ENCODE measurements around the gene RHBDL1.

Gene RHBDL1

GRCh38 chr16:658679-659571 is 16.5 kb upstream of the RHBDL1 start:
- no peak for DNase-seq

GRCh38 chr16:659618-660017 is 15.9 kb upstream of the RHBDL1 start:
- no peak for DNase-seq

- no peak for DNase-seq
Observed at GRCh38 chr16:660132-660458, 15.4 kb upstream of the RHBDL1 start.

- DNase-seq = peak; percentile 24 to 48
Observed at GRCh38 chr16:660459-661183, 14.8 kb upstream of the RHBDL1 start.

GRCh38 chr16:661184-661821 is 14.2 kb upstream of the RHBDL1 start:
- no peak for DNase-seq

GRCh38 chr16:662095-662494 is 13.4 kb upstream of the RHBDL1 start:
- no peak for DNase-seq

GRCh38 chr16:662597-662996 is 12.9 kb upstream of the RHBDL1 start:
- DNase-seq = no peak

GRCh38 chr16:666572-666971 is 8.9 kb upstream of the RHBDL1 start:
- DNase-seq = no peak

- no peak for DNase-seq
Observed at GRCh38 chr16:667113-667779, 8.2 kb upstream of the RHBDL1 start.

- peak; percentile 48 to 80 for DNase-seq
Observed at GRCh38 chr16:667780-668518, 7.5 kb upstream of the RHBDL1 start, which contains the start of gene RHOT2. TSS of gene RHOT2 (plus strand) at chr16:668132. CDS start at chr16:668200, 68 bp downstream.

- DNase-seq = no peak
Observed at GRCh38 chr16:668519-669171, 6.8 kb upstream of the RHBDL1 start.

- DNase-seq = no peak
Observed at GRCh38 chr16:669666-670065, 5.8 kb upstream of the RHBDL1 start.

GRCh38 chr16:670485-671352 is 4.8 kb upstream of the RHBDL1 start:
- no peak for DNase-seq

GRCh38 chr16:671353-672131 is 3.9 kb upstream of the RHBDL1 start:
- DNase-seq = no peak

GRCh38 chr16:672371-672770 is 3.1 kb upstream of the RHBDL1 start:
- DNase-seq = no peak

- DNase-seq = no peak
Observed at GRCh38 chr16:672851-673250, 2.6 kb upstream of the RHBDL1 start.

GRCh38 chr16:673399-673991 is 2.0 kb upstream of the RHBDL1 start:
- no peak for DNase-seq

- no peak for DNase-seq
Observed at GRCh38 chr16:674214-674881, 1.1 kb upstream of the RHBDL1 start.
